Left colon (tissue), 2 donors: Measurements from ENCODE around the gene EGFL6. TPM values are rescaled to one million over a fixed set of nuclear protein-coding genes. Genes with fewer than 3 reads are reported as not detected.

Experiments used
- ATAC-seq: fragments of 200-7000 bp; cut with Tn5 transposase; one replicate; pipeline ENCODE4 v1.9.1; 2020; ENCODE audit warnings: mild to moderate bottlenecking, moderate library complexity
- DNase-seq, 2 donors: peaks; one replicate each; pipeline ENCODE4 v3.0.0-alpha.2; 2020
- intact Hi-C, 2 donors: fragments of 100-400 bp; cut with DNase I in 1 of 2; cut with micrococcal nuclease in 1 of 2; formaldehyde crosslinking; loops; one replicate each; pipeline versions ENCODE4 v1.11.2 to v1.14.0; 2022; cut with DNase I, micrococcal nuclease
- long read RNA-seq: library from polyadenylated mRNA; unstranded; transcript quantifications from one replicate; pipeline ENCODE4 v2.0.0, GENCODE V29; 2021
- total RNA-seq, 2 donors: library from RNA; stranded (reverse); fragmentation: NEBNext Ultra II Directional; extraction: Animal tissue kit (Norgen Biotek cat#: 25700); gene quantifications; one replicate each; pipeline ENCODE4 v1.2.1, GENCODE V29; 2021
- donor health status: DM: no; HTN: no; CAD: no.
- donor health status: DM: yes; HTN: yes; CAD: no.

The EGFL6 gene
- under 1 TPM in 1 of 2 donors, not detected in 1; 0.11 TPM for total RNA-seq
- long read RNA-seq: 0 reads

- ATAC-seq: no peak
These were observed at the start of gene EGFL6 for GRCh38 chrX:13569479-13570260. EGFL6 (plus strand) TSS chrX:13569601; CDS start chrX:13569862, 261 bp downstream.

DNA sequence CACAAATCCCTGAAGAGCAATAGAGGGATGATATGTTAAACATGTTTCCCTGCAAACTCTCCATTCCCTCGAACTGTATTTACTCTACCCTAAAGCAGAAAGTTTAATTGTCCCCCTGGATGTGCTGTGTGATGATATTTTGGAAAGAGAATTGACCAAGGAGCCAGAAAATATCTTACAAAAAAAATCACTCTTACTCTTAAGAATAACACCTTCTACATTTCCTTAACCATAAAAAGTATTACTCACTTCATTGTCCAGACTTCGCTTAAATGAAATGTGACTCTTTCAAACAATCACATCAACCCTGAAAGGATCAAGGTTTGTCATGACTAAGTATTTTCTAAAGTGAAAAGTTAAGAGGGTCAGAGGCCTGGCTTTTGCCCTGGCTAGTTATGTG lies 49.0 kb upstream of the EGFL6 start:
- intact Hi-C loops: no loop called here
- no peak for ATAC-seq
- no peak for DNase-seq

More at GRCh38 chrX:13569479-13570260, at the start of gene EGFL6:
- intact Hi-C loops: no loop called here
- no peak for DNase-seq

DNA sequence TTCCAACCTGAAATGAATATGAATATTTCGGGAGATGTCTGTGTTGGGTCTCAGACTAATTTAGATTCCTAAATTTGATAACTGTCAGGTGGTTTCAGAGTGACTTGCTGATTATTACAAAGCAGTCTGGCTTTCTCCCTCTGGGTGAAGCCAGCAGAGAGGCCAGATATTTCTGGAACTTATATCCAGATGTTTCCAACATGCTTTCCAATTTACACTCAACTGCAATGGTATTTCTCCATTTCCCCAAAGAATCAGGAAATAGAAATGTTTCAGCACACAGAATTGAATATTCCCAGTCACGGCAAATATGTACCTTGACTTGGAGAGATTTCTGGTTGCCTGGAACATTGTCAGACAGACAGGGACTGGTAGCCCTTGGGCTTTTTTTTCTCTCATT lies 48.5 kb upstream of the EGFL6 start:
- ATAC-seq: no peak

DNA sequence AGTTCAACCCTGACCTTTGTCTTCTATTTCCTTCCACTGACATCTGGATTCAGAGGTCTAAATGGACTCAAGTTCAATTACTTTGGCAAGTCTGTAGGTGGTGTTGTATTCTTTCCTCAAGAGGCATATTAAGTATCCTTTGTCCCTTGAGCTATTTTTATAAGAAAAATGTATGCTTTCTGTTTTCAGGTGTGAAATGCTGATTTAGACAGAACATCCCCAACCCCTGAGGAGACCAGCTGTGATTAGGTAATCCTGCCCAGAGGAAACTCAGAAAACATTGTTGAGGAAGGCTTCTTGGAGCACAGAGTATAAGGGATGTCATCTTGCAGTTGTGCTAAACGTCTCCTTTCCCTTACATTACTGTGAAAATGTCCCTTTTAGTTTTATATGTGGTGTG lies 46.6 kb upstream of the EGFL6 start:
- intact Hi-C loops: no loop called here
- no peak for ATAC-seq
- no peak for DNase-seq

More for the DNA sequence above, 48.5 kb upstream of the EGFL6 start:
- intact Hi-C loops: no loop called here
- DNase-seq: no peak

DNA sequence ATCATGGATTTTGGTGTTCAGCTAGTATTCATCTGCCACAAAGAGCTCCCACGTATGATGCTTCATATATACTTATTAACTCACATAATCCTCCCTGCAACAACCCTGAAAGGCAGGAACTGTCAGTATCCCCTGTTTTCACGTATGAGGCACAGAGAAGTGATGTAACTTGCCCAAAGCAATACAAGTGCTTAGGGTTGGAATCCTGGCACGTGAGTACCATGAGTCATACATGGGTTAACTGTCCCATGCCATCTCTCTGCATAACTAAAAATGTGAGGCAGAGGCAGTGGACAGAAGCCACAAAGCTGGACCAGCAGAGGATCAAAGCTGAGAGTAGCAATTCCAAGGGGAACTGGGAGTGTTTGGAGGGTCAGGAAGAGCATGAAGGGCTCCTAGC lies 35.7 kb upstream of the EGFL6 start:
- ATAC-seq: no peak
- intact Hi-C loops: no loop called here

DNA sequence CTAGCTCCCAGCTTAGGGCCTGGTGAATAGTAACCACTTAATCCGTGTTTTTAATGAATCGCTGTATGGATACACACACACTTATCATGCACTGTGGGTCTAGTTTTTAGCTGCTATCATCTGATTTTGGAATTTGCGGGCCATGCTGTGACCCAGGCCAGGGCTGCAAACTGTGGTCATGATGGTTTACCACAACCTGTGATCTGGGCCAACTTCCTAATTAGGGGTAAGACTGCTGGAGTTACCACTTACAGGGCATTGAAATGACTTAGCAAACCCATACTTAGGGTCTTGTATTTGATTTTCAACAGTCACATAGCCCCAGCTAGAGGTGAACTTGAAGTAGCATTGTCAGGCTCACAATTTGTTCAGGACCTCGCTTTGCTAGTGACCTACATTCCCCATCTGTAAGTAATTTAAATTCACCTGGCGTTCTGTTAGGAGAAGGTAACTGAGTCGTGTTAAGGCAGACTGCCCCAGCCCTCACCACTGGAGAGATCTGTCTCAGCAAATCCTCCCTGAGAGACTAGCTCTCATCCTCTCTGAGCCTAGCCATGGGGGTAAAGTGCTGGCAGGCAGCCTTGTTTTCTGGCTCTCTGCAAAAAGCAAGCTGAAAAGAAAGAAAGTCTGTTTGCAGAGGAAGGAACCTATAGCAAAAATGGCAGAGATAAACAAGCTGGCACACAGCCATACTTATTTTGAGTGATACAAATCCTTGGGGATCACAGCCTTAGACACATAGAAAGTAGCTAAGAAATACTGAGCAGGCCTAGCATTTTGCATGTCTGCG lies 33.8 kb upstream of the EGFL6 start:
- no peak for DNase-seq
- intact Hi-C loops: no loop called here
- ATAC-seq: no peak

More for the DNA sequence above, 35.7 kb upstream of the EGFL6 start:
- no peak for DNase-seq

GRCh38 chrX:13536551-13536950 lies 32.9 kb upstream of the EGFL6 start:
- DNase-seq: no peak
- intact Hi-C loops: no loop called here
- ATAC-seq: no peak

DNA sequence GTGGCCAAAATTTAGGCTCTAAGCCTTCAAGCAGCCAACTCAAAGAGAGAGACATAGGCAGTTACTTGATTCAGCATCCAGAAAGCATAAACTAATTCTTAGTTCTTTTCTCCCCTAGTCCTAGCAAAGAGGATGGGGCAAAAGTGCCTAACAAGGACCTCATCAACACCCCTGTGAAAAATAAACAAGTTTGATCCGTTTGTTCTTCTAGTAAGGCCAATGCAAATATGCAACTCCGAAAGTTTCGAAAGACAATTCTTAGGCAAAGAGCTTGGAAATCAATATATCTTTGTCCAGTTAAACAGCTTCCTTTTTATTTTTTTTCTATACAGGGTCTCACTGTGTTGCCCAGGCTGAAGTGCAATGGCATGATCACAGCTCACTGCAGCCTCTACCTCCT lies 31.0 kb upstream of the EGFL6 start:
- no peak for DNase-seq
- intact Hi-C loops: no loop called here
- ATAC-seq: no peak

GRCh38 chrX:13540602-13541001 lies 28.8 kb upstream of the EGFL6 start:
- intact Hi-C loops: no loop called here
- no peak for DNase-seq
- ATAC-seq: no peak

- no peak for ATAC-seq
- DNase-seq: no peak
- intact Hi-C loops: no loop called here
These were observed 23.7 kb upstream of the EGFL6 start for GRCh38 chrX:13545726-13546125.

GRCh38 chrX:13547671-13548070 lies 21.7 kb upstream of the EGFL6 start:
- ATAC-seq: no peak
- no peak for DNase-seq
- intact Hi-C loops: no loop called here

GRCh38 chrX:13550346-13550745 lies 19.1 kb upstream of the EGFL6 start:
- DNase-seq (no peak), ATAC-seq (no peak)
- intact Hi-C loops: no loop called here

GRCh38 chrX:13551610-13552009 lies 17.8 kb upstream of the EGFL6 start:
- ATAC-seq: no peak
- intact Hi-C loops: no loop called here
- no peak for DNase-seq

GRCh38 chrX:13552892-13553291 lies 16.5 kb upstream of the EGFL6 start:
- intact Hi-C loops: no loop called here
- ATAC-seq: no peak
- DNase-seq: no peak

DNA sequence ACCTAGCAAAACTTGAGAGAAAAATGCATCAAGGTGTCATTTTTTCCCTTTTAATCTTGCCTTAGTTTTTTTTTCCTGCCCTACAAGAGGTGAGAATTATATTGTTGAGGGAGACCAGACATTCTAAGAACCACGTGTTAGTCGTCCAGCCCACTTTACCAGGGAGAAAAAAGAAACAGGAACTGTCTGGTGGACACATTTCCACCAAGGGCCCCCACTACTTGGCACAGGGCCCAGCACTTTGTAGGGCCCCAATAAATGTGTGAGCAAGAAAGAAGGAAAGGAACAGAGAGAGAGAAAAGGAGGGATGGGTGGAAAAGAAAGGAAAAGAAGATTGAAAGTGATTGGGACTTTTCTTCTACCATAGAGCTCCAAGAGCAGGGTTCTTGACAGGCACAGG lies 3.9 kb upstream of the EGFL6 start:
- no peak for ATAC-seq
- intact Hi-C loops: no loop called here

DNA sequence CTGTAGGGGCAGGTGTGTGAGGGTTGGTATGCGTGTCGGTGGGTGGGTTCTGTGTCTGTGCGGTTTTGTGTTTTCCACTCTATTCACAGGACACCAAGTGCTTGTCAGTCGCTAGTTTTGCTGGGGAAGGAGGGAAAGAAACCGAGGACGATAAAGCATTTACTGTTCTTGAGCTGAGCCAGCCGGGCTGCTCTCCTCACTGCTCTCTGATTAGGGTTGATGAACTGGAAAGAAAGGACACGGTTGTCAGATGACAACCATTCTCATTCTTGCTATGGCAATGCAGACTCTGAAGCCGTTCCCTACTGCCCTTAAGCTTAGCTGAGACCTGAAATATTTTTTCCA lies 832 bp downstream of the EGFL6 start:
- no peak for DNase-seq
- no peak for ATAC-seq
- intact Hi-C loops: no loop called here

More for the DNA sequence above, 3.9 kb upstream of the EGFL6 start:
- DNase-seq: no peak

DNA sequence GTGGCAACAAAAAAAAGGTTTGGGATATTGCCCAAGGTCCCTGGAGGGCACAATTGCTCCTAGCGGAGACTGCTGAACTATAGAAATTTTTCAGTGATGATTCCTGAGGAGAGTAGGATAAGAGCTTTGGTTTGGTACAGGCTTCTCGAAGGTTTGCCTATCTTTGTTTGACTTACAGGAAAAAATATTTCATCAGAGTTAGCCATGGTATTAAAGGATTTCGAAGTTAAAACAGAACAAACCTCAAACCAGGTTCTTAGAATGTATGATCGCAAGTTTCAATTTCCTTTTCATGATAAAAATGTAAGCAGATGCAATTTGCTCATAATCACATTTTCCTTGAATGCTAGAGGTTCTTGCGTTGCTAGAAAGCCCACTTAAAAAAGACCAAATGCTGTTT lies 1.7 kb downstream of the EGFL6 start:
- intact Hi-C loops: no loop called here
- no peak for DNase-seq
- ATAC-seq: no peak

DNA sequence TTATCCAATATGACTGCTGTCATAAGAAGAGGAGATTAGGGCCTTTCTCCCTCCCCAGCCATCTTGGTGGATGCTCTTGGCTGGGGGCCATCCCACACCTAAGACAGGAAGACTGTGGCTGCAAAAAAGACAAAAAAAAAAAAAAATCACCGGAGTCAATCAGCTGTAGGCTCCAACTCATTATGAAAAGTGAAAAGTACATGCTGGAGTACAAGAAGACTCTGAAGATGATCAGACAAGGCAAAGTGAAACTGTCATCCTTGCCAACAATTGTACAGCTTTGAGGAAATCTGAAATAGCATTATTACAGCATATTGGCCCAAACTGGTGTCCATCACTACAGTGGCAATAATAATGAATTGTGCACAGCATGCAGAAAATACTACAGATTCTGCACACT lies 5.2 kb downstream of the EGFL6 start:
- intact Hi-C loops: no loop called here

GRCh38 chrX:13579661-13580060 lies 10.3 kb downstream of the EGFL6 start:
- ATAC-seq: no peak
- no peak for DNase-seq
- intact Hi-C loops: no loop called here

More for the DNA sequence above, 5.2 kb downstream of the EGFL6 start:
- ATAC-seq: no peak
- no peak for DNase-seq

GRCh38 chrX:13581554-13581953 lies 12.2 kb downstream of the EGFL6 start:
- DNase-seq (no peak), ATAC-seq (no peak)
- intact Hi-C loops: no loop called here
